DMS 273 (cell line): Measurements from ENCODE around the gene SLC43A1.

Experiments used
- DNase-seq: peaks from one replicate; lab custom pipeline; 2025; ENCODE audit not compliant: unreplicated experiment; lab: John Stamatoyannopoulos, UW

The SLC43A1 gene

DNA sequence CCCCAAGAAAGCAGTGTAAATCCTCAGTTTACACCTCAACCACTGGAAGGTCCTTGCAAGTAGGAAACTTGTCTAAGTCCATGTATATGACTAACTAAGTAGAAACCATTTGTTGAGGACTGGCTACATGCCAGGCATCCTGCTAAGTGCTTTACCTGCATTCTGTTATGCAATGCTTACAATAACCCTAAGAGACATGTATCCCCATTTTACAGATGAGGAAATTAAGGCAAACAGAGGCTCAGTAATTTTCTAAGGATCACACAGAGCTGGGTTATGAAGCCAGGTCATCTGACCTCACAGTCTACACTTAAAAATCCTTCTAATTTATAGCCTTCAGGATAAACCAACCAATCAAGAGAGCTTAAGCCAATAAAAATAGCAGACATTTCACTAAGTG lies 13.5 kb upstream of the SLC43A1 start:
- no peak for DNase-seq

GRCh38 chr11:57527056-57527631 lies 11.6 kb upstream of the SLC43A1 start:
- peak; percentile 71 for DNase-seq

DNA sequence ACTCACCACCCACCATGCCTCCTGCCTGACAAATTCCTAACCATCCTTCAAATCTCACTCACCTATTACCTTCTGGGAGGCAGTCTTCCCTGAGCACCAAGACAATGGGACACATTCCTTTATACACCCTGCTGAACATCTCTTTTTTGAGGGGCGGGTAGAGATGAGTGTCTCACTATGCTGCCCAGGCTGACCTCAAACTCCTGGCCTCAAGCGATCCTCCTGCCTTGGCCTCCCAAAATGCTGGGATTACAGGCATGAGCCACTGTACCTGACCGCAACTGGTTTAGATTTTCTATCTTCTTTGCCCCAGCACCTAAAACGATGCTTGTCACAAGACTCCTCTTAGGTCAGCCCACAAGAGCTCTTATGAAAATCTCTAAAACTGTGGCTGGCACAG lies 7.9 kb upstream of the SLC43A1 start:
- DNase-seq: no peak

- DNase-seq: no peak
Measured at GRCh38 chr11:57521116-57521515, 5.6 kb upstream of the SLC43A1 start.

GRCh38 chr11:57516061-57516443 lies 550 bp upstream of the SLC43A1 start:
- DNase-seq: no peak

DNA sequence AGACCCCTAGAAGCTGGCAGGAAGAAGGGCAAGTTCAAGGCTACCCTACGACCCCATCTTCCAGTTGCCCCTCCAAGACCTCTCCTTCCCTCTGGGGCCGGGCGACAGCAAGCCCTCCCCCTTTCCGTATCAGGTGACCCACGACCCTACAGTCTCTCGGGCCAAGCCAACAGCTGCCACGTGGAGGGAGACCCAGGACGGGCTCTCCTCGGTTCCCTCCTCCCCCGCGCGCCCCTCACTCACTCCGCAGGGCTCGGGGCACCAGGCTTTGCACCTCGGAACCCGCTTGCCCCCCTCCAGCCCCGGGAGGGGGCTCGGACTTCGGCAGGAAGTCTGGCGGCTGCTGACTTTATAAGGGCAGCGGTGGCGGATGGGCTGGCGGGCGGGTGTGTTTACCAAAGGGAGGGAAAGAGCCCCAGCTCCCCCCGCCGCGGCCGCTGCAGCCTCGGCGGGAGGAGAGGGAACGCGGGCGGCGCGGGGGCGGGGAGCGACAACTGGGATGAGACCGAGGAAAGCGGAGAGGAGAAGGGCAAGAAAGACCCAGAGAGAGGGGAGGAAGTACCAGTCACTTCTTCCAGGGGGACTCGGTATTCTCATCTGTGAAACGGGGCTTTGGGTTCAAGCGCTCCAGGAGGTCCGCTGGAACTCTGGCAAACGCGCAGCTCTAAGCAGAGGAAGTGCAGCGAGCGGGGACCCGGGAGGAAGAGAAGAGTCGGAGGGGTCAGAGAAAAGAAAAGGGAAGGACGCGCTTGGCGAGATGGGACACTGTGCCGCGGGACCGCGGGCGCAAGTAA lies 767 bp downstream of the SLC43A1 start:
- DNase-seq: peak; percentile 72

DNA sequence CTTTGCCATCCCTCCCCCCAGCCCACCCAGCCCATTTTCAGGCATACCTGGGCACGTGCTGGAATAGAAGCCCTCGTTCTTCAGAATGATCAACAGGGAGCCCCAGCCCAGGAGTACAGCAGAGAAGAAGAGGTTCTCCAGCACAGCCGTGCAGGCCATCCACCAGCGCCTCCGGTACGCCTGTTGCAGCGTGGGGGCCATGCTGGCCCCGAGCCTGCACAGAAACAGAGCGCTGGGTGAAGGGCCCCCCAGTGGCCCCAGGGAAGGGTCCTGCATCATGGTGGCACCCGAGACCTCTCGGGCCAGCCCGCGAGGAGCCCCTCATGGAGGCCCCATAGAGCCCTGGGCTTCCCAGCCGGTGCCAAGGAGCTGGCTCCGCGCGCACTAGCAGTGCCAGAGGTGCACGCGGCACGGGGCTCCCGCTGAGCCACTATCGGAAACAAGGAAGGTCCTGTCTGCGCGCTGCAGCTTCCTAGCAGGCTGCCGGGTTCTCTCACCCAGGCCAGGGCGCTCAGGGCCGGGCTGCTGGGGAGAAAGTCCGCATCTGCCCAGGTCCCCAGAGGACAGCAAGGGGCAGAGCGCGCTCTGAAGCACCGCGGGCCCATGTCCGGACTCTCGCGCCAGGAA lies 1.5 kb downstream of the SLC43A1 start:
- DNase-seq: peak; percentile 71

- no peak for DNase-seq
Measured at GRCh38 chr11:57513452-57513795, 2.1 kb downstream of the SLC43A1 start.

GRCh38 chr11:57512646-57513451 lies 2.7 kb downstream of the SLC43A1 start:
- DNase-seq: peak; percentile 40

DNA sequence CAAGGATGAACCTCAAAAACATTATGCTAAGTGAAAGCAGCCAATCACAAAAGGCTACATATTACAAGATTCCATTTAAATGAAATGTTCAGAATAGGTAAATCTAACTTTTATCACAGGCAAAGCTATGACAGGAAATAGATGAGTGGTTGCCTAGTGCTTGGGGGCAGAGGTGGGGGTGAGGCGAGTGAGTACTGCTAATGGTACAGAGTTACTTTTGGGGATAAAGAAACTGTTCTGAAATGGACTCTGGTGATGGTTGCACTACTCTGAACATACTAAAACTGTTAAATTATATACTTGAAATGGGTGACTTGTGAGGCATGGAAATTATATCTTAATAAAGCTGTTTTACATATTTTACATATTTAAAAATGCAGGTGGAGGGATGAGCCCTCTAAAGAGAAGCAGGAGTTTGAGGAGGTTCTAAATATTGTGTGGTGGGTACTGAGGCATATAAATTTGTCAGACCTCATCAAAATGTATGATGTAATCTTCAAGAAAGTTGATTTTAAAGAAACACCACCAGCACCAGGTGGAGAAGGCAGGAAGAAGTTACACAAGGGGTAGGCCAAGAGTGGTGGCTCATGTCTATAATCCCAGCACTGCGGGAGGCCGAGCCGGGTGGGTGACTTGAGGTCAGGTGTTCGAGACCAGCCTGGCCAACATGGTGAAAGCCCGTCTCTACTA lies 3.6 kb downstream of the SLC43A1 start:
- no peak for DNase-seq

DNA sequence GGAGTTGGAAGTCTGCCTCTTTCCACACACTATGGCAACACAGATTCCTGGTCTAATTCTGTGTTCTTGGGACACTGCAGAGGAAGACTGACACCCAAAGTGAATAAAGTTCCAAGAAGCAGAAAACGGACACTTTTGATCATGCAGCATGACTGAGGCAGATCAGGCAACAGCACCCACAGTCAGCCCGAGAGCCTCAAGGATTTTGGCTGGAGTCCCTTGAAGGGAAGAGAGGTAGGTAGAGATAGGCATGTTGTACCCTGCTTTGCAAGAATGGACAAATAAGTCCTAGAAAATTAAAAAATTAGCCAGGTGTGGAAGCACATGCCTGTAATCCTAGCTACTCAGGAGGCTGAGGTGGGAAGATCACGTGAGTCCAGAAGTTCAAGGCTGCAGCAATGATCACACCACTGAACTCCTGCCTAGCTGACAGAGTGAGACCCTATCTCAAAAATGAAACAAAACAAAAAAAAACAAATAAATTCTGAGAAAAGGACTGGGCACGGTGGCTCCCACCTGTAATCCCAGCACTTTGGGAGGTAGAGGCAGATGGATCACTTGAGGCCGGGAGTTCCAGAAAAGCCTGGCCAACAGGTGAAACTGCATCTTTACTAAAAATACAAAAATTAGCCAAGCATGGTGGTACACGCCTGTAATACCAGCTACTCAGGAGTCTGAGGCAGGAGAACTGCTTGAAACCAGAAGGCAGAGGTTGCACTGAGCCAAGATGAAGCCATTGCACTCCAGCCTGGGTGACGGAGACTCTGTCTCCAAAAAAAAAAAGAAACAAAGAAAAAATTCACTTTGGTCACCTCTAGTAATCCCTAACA lies 6.9 kb downstream of the SLC43A1 start:
- DNase-seq: no peak

GRCh38 chr11:57506522-57506921 lies 9.0 kb downstream of the SLC43A1 start:
- DNase-seq: no peak

DNA sequence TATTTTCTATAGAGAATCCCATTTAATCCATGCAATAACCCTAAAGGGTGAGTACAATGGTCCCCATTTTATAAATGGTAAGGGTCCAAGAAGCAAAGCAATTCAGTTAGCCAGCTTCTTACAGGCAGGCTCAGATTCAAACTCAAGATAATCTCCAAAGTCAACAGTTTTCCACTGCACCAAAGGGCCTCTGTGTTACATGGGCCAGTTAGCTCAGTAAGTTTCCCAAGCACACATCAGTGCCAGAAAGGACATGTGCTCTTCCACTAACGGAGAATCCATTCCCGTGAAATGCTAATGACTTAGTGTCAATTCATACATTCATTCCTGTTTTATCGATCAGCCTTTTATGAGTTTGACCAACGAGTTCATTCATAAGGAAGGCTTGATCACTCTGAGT lies 11.0 kb downstream of the SLC43A1 start:
- no peak for DNase-seq

DNA sequence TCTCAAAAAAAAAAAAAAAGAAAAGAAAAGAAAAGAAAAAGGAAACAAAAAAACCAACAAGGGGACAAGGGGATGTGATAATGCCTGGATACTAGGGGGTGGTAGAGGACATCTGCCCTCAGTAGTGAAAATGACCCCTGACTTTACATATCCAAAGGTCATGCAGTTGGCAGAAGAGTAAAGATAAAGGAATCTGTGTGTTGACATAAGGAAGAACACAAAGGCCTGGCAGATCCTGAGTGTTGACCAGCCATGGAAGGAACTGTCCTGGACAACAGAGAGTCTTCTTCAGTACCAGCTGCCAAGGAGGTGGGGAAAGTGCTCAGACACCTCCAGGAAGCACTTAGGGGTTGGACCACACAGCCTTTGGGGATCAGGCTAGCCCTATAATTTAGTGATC lies 12.6 kb downstream of the SLC43A1 start:
- no peak for DNase-seq

DNA sequence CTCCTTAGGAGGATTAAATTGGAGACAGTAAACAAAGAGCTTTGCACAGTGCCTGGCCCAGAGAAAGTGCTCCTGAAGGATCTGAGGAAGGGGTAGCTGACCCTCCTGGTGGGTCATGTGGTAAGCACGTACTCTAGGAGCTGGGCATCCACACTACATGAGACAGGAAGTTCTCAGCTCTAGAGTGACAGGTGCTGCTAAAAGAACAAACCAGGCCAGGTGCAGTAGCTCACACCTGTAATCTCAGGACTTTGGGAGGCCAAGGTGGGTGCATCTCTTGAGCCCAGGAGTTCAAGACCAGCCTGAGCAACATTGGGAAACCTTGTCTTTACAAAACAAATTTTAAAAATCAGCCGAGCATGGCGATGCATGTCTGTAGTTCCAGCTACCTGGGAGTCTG lies 13.1 kb downstream of the SLC43A1 start:
- no peak for DNase-seq

- no peak for DNase-seq
Measured at GRCh38 chr11:57501953-57502352, 13.5 kb downstream of the SLC43A1 start.

DNA sequence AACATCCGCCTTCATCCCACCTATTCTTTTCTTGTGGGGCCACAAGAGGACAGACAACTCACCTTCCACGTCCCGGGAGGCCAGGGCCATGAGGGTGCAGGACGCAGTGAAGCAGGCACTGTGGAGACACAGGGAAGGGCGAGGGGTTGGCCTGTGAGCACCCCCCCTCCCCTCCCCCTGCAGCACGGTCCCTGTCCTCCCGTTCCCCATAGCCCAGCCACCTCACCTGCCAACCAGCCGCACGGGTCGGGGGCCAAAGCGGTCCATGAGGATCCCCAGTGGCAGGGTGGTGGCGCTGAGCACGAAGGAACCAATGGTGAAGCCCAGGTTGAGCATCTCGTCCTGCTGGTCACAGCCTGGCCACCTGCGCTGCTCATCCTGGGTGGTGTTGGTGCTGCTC lies 14.6 kb downstream of the SLC43A1 start:
- no peak for DNase-seq

GRCh38 chr11:57500515-57500914 lies 15.0 kb downstream of the SLC43A1 start:
- no peak for DNase-seq

DNA sequence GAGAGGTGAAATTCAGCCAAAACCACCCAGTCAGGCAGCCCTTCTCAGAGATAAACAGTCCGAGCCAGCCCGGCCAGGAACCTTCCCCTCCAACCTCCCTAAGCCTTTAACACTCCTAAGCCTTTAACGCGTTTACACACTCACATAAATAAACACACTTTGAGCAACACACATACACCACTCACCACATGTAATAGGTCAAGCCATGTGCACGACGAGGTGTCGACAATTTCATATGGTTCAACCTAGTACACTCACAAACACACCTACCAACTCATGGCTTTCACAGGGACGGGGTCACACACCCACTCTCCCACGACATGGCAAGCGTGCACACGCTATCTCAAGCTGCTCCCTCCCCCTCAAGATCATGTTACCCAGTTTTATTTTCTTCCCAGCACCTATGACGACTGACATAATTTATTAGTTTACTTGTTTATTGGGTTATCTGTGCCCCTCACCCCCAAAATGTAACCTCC lies 15.5 kb downstream of the SLC43A1 start:
- DNase-seq: peak; percentile 55

DNA sequence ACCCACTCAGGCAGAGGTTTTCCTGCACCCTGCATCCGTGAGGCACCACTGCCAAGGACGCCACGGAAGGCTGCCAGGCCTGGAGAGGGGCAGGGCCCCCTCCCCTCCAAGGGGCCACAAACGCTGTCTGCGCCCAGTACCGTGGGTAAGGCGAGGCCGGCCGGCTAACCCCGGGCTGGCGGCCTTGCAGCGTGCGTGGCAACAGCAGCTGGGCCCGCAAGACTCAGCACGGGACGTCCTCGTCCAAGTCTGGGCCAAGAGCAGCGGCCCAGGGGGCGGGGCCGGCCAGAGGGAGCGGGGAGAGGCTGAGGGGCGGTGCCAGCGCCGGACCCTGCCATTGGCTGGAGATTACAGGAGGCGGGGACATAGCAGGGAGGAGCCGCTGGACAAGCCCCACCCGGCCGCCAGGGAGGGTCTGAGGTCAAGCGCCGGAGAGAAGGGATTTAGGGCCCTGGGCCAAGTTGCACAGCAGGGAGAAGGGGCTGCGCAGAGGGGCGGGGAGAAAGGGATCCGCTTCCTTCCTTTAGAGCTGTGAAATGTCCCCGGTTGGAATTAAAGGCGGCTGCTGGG lies 16.0 kb downstream of the SLC43A1 start:
- peak; percentile 96 for DNase-seq
